ENCODE results near the gene WDR27. TPM values are rescaled to one million over a fixed set of nuclear protein-coding genes. Genes with fewer than 3 reads are reported as not detected.
A peak's percentile ranks its signal among the peaks of the same experiment; 100 is the strongest.

Gene WDR27
- total RNA-seq, 4 donors from 2014 or later = 12.4 to 38.7 (median 27.6) TPM

- H3K36me3 ChIP-seq = peaks cover 3 to 35% (median 3%) of the 10 kb centered on the region in 3 donors
- H3K4me1 ChIP-seq = peaks cover 5 to 17% (median 5%) of the 10 kb centered on the region in 3 donors
- WGBS, 2 donors = 67 to 87% methylated on average over 4 of the region's 6 CpGs
- H3K27me3 ChIP-seq = no peaks in the 10 kb centered on the region
- no peaks in the 10 kb centered on the region for H3K9me3 ChIP-seq
- no peak for DNase-seq
- H3K4me3 ChIP-seq = peak overlapping the region in 3 of 4 donors; percentile 51 to 61 (median 56)
- H3K27ac ChIP-seq = peak overlapping the region in 2 of 4 donors; percentile 83 to 88
- intact Hi-C loops (cut with DNase I) = no loop called here
- TF ChIP-seq POLR2A (IDR thresholded peaks at IDR 0.05) (no peak), CTCF (IDR thresholded peaks at IDR 0.05) (no peak)
Measured at GRCh38 chr6:169653691-169654090, 48.1 kb downstream of the WDR27 start.

GRCh38 chr6:169652896-169653295 is 48.9 kb downstream of the WDR27 start:
- H3K4me1 ChIP-seq = peaks cover 5 to 17% (median 5%) of the 10 kb centered on the region in 3 donors
- H3K9me3 ChIP-seq = no peaks in the 10 kb centered on the region
- H3K4me3 ChIP-seq = no peak overlapping the region
- H3K27me3 ChIP-seq = no peaks in the 10 kb centered on the region
- intact Hi-C loops (cut with DNase I) = no loop called here
- H3K36me3 ChIP-seq = peaks cover under 1 to 34% (median 1%) of the 10 kb centered on the region in 3 donors
- H3K27ac ChIP-seq = no peak overlapping the region
- WGBS, 2 donors = 93 to 97% methylated on average over 11 of the region's 11 CpGs
- TF ChIP-seq POLR2A (IDR thresholded peaks at IDR 0.05) = no peak
- TF ChIP-seq CTCF (IDR thresholded peaks at IDR 0.05) = no peak
- DNase-seq = no peak

- peaks cover 0 to 30% (median 0%) of the 10 kb centered on the region in 3 donors for H3K36me3 ChIP-seq
- no peaks in the 10 kb centered on the region for H3K9me3 ChIP-seq
- intact Hi-C loops (cut with DNase I) = no loop called here
- no peak overlapping the region for H3K27ac ChIP-seq
- DNase-seq = no peak
- 86 to 94% methylated on average over 11 of the region's 12 CpGs for WGBS, 2 donors
- H3K4me1 ChIP-seq = peaks cover 5 to 17% (median 5%) of the 10 kb centered on the region in 3 donors
- H3K4me3 ChIP-seq = no peak overlapping the region
- TF ChIP-seq CTCF (IDR thresholded peaks at IDR 0.05) (no peak), POLR2A (IDR thresholded peaks at IDR 0.05) (no peak)
- H3K27me3 ChIP-seq = no peaks in the 10 kb centered on the region
Measured at GRCh38 chr6:169651498-169651897, 50.3 kb downstream of the WDR27 start.

- Histone ChIP-seq H3K36me3 (peaks cover 0 to 25% (median 0%) of the 10 kb centered on the region in 3 donors), H3K27me3 (no peaks in the 10 kb centered on the region), H3K4me1 (peaks cover 5 to 20% (median 5%) of the 10 kb centered on the region in 3 donors), H3K4me3 (no peak overlapping the region), H3K27ac (no peak overlapping the region), H3K9me3 (no peaks in the 10 kb centered on the region)
- no peak for DNase-seq
- WGBS, 2 donors = 90 to 95% methylated on average over 4 to 5 of the region's 6 CpGs
- no peak for TF ChIP-seq CTCF (IDR thresholded peaks at IDR 0.05)
- no peak for TF ChIP-seq POLR2A (IDR thresholded peaks at IDR 0.05)
- intact Hi-C loops (cut with DNase I) = no loop called here
Measured at GRCh38 chr6:169650959-169651292, 50.9 kb downstream of the WDR27 start.

DNA sequence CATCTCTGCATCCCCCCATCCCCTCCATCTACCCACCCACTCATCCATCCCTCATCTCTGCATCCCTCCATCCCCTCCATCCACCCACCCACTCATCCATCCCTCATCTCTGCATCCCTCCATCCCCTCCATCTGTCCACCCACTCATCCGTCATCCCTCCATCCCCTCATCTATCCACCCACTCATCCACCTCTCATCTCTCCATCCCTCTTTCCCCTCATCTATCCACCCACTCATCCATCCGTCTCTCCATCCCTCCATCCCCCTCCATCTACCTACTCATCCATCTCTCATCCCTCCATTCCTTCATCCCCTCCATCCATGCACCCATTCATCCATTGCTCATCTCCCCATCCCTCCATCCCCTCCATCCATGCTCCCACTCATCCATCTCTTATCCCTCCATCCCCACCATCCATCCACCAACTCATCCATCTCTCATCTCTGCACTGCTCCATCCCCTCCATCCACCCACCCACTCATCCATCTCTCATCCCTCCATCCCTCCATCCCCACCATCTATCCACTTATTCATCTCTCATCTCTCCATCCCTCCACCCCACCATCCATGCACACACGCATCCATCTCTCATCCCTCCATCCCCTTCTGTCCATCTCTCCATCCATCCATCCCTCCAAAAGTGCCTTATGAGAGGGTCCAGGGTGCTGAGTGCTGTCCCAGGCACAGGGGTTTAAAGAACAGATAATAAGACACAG is 51.4 kb downstream of the WDR27 start:
- H3K36me3 ChIP-seq = peaks cover 0 to 25% (median 0%) of the 10 kb centered on the region in 3 donors
- TF ChIP-seq POLR2A (IDR thresholded peaks at IDR 0.05) = no peak
- TF ChIP-seq CTCF (IDR thresholded peaks at IDR 0.05) = no peak
- H3K4me1 ChIP-seq = peaks cover 3 to 16% (median 4%) of the 10 kb centered on the region in 3 donors
- no peak overlapping the region for H3K27ac ChIP-seq
- no peaks in the 10 kb centered on the region for H3K27me3 ChIP-seq
- DNase-seq = no peak
- intact Hi-C loops (cut with DNase I) = no loop called here
- no peaks in the 10 kb centered on the region for H3K9me3 ChIP-seq
- WGBS, 2 donors = 93% methylated on average over 3 of the region's 3 CpGs
- H3K4me3 ChIP-seq = no peak overlapping the region

Data from esophagus squamous epithelium (tissue), 5 donors.